Smooth muscle cell of the brain vasculature (primary cell): Measurements from ENCODE around the gene PRSS27.
"Not testable (repeated sequence)": the region's sequence is repeated elsewhere in the genome, so short reads cannot be mapped to it uniquely, and the experiment has no call there.

Experiments
- DNase-seq: peaks from one replicate; pipeline ENCODE4 v3.0.0-alpha.2; 2012; ENCODE audit warnings: low read depth, low spot score

Gene PRSS27

GRCh38 chr16:2696601-2697250, 23.3 kb downstream of the PRSS27 start:
- DNase-seq = not testable (repeated sequence)

- no peak for DNase-seq
Observed at GRCh38 chr16:2692948-2693651, 26.9 kb downstream of the PRSS27 start.

- no peak for DNase-seq
Observed at GRCh38 chr16:2692251-2692947, 27.6 kb downstream of the PRSS27 start.

- peak; percentile 3 for DNase-seq
Observed at GRCh38 chr16:2691491-2692248, 28.4 kb downstream of the PRSS27 start.

GRCh38 chr16:2690852-2691251, 29.2 kb downstream of the PRSS27 start:
- DNase-seq = no peak

- DNase-seq = no peak
Observed at GRCh38 chr16:2689968-2690801, 29.8 kb downstream of the PRSS27 start.

GRCh38 chr16:2689422-2689821, 30.6 kb downstream of the PRSS27 start:
- not testable (repeated sequence) for DNase-seq

- no peak for DNase-seq
Observed at GRCh38 chr16:2687531-2688308, 32.3 kb downstream of the PRSS27 start.

- DNase-seq = no peak
Observed at GRCh38 chr16:2686912-2687507, 33.0 kb downstream of the PRSS27 start.

- DNase-seq = not testable (repeated sequence)
Observed at GRCh38 chr16:2686075-2686474, 33.9 kb downstream of the PRSS27 start.

- DNase-seq = not testable (repeated sequence)
Observed at GRCh38 chr16:2683041-2683440, 37.0 kb downstream of the PRSS27 start.

GRCh38 chr16:2682209-2683021, 37.6 kb downstream of the PRSS27 start, which contains the start of gene KCTD5:
Gene KCTD5 (plus strand): TSS chr16:2682523. CDS start chr16:2682549, 26 bp downstream.
- peak; percentile 87 for DNase-seq

GRCh38 chr16:2680360-2680759, 39.7 kb downstream of the PRSS27 start:
- DNase-seq = not testable (repeated sequence)

GRCh38 chr16:2679902-2680301, 40.1 kb downstream of the PRSS27 start:
- not testable (repeated sequence) for DNase-seq

GRCh38 chr16:2678206-2678965, 41.6 kb downstream of the PRSS27 start:
- not testable (repeated sequence) for DNase-seq

- DNase-seq = not testable (repeated sequence)
Observed at GRCh38 chr16:2676937-2677336, 43.1 kb downstream of the PRSS27 start.

GRCh38 chr16:2675714-2676113, 44.3 kb downstream of the PRSS27 start:
- DNase-seq = no peak

GRCh38 chr16:2675021-2675420, 45.0 kb downstream of the PRSS27 start:
- DNase-seq = no peak
